Uterus (tissue), 2 donors: ENCODE results near the gene AMH.

Experiments
- POLR2A ChIP-seq, 2 donors: fragments of 450-650 bp; IDR thresholded peaks; one replicate each; pipeline ENCODE4 v1.6.1; 2016; ENCODE audit warnings: antibody characterized with exemption in 2 of 2, mild to moderate bottlenecking in 1 of 2, moderate library complexity in 1 of 2
- TF ChIP-seq, protein P1 (sequence below), 4 experiments: fragments of 200-600 bp in 2 of 4; fragments of 450-650 bp in 2 of 4; sonication (generic) in 2 of 4; IDR thresholded peaks; one replicate each; pipeline ENCODE4 v1.5.1; 2016 to 2019; ENCODE audit warnings: antibody characterized with exemption in 4 of 4, mild to moderate bottlenecking in 2 of 4, moderate library complexity in 1 of 4

DNA sequence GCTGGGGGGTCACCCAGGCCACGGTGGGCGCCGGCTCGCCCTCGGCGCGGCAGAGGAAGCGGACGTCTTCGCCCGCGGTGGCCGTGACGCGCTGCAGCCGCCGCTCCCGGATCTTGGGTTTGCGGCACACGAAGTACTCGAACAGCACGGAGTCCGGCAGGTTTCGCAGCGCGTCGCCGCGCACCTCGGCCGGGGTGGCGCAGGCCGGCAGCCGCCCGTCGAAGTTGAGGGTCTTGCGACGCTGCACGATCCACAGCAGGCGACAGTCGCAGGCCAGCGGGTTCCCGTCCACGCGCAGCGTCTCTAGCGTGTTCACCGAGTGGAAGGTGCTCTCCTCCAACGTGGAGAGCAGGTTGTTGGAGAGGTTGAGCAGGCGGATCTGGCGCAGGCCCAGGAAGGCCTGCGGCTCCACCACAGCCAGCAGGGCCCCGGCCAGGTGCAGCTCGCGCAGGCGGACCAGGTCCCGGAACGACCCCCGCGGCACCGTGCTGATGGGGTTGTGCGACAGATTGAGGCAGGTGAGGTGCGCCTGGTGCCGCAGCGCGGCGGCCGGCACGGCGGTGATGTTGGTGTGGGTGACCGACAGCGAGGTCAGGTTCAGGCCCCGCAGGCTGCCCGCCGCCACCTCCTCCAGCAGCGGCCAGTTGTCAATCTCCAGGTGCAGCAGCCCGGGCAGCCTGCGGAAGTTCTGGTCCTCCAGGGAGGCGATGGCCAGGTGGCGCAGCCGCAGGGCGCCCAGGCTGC lies 41.5 kb downstream of the AMH start:
- no peak for TF ChIP-seq POLR2A (IDR thresholded peaks at IDR 0.05)
- TF ChIP-seq, protein P1, sequence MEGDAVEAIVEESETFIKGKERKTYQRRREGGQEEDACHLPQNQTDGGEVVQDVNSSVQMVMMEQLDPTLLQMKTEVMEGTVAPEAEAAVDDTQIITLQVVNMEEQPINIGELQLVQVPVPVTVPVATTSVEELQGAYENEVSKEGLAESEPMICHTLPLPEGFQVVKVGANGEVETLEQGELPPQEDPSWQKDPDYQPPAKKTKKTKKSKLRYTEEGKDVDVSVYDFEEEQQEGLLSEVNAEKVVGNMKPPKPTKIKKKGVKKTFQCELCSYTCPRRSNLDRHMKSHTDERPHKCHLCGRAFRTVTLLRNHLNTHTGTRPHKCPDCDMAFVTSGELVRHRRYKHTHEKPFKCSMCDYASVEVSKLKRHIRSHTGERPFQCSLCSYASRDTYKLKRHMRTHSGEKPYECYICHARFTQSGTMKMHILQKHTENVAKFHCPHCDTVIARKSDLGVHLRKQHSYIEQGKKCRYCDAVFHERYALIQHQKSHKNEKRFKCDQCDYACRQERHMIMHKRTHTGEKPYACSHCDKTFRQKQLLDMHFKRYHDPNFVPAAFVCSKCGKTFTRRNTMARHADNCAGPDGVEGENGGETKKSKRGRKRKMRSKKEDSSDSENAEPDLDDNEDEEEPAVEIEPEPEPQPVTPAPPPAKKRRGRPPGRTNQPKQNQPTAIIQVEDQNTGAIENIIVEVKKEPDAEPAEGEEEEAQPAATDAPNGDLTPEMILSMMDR (IDR thresholded peaks at IDR 0.05), result no peak
